ENCODE measurements around the gene RAB29.

RAB29 gene

GRCh38 chr1:205719762-205720161 is 55.5 kb downstream of the RAB29 start:
- DNase-seq (ENCODE audit: low spot score), result no peak

- DNase-seq (ENCODE audit: low spot score), result no peak
Observed at GRCh38 chr1:205719015-205719414, 56.3 kb downstream of the RAB29 start.
